Measurements from ENCODE around the gene ITGB6. TPM values are rescaled to one million over a fixed set of nuclear protein-coding genes. Genes with fewer than 3 reads are reported as not detected.

The ITGB6 gene
- total and polyA plus RNA-seq, 10 of the 15 experiments (the other 5 are each of a cell fraction or from before 2014, with no cell fraction given): 0.04 TPM; not detected in 9

GRCh38 chr2:160210599-160211138 lies 10.6 kb upstream of the ITGB6 start (continued):
- TF ChIP-seq ASH2L (IDR thresholded peaks at IDR 0.05; ENCODE audit: borderline replicate concordance, low read depth): no peak
- TF ChIP-seq MEF2A (IDR thresholded peaks at IDR 0.05; ENCODE audit: insufficient read depth, low read depth, low read length): 0 out of 2 replicates have a peak, but pooled peaks have one; percentile 54
- TF ChIP-seq, protein P1, sequence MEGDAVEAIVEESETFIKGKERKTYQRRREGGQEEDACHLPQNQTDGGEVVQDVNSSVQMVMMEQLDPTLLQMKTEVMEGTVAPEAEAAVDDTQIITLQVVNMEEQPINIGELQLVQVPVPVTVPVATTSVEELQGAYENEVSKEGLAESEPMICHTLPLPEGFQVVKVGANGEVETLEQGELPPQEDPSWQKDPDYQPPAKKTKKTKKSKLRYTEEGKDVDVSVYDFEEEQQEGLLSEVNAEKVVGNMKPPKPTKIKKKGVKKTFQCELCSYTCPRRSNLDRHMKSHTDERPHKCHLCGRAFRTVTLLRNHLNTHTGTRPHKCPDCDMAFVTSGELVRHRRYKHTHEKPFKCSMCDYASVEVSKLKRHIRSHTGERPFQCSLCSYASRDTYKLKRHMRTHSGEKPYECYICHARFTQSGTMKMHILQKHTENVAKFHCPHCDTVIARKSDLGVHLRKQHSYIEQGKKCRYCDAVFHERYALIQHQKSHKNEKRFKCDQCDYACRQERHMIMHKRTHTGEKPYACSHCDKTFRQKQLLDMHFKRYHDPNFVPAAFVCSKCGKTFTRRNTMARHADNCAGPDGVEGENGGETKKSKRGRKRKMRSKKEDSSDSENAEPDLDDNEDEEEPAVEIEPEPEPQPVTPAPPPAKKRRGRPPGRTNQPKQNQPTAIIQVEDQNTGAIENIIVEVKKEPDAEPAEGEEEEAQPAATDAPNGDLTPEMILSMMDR (IDR thresholded peaks at IDR 0.05 in 2 of 3, conservative IDR thresholded peaks at IDR 0.05 in 1 of 3; ENCODE audit: control insufficient read depth in 2 of 3, extremely low read depth in 1 of 3, insufficient read depth in 1 of 3, low read depth in 3 of 3, low read length in 3 of 3): peak; percentile 89 to 96 (median 95)
- peak; percentile 94 for TF ChIP-seq SMARCA5 (IDR thresholded peaks at IDR 0.05)
- peak; percentile 89 for TF ChIP-seq BCL11A (IDR thresholded peaks at IDR 0.05; ENCODE audit: low read depth, low read length)
- TF ChIP-seq NR2C1 (IDR thresholded peaks at IDR 0.05): no peak
- TF ChIP-seq, protein P2, sequence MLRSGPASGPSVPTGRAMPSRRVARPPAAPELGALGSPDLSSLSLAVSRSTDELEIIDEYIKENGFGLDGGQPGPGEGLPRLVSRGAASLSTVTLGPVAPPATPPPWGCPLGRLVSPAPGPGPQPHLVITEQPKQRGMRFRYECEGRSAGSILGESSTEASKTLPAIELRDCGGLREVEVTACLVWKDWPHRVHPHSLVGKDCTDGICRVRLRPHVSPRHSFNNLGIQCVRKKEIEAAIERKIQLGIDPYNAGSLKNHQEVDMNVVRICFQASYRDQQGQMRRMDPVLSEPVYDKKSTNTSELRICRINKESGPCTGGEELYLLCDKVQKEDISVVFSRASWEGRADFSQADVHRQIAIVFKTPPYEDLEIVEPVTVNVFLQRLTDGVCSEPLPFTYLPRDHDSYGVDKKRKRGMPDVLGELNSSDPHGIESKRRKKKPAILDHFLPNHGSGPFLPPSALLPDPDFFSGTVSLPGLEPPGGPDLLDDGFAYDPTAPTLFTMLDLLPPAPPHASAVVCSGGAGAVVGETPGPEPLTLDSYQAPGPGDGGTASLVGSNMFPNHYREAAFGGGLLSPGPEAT (IDR thresholded peaks at IDR 0.05; ENCODE audit: low read depth): peak; percentile 63; the same call in 1 of the 2 replicates
- TF ChIP-seq, protein P3, sequence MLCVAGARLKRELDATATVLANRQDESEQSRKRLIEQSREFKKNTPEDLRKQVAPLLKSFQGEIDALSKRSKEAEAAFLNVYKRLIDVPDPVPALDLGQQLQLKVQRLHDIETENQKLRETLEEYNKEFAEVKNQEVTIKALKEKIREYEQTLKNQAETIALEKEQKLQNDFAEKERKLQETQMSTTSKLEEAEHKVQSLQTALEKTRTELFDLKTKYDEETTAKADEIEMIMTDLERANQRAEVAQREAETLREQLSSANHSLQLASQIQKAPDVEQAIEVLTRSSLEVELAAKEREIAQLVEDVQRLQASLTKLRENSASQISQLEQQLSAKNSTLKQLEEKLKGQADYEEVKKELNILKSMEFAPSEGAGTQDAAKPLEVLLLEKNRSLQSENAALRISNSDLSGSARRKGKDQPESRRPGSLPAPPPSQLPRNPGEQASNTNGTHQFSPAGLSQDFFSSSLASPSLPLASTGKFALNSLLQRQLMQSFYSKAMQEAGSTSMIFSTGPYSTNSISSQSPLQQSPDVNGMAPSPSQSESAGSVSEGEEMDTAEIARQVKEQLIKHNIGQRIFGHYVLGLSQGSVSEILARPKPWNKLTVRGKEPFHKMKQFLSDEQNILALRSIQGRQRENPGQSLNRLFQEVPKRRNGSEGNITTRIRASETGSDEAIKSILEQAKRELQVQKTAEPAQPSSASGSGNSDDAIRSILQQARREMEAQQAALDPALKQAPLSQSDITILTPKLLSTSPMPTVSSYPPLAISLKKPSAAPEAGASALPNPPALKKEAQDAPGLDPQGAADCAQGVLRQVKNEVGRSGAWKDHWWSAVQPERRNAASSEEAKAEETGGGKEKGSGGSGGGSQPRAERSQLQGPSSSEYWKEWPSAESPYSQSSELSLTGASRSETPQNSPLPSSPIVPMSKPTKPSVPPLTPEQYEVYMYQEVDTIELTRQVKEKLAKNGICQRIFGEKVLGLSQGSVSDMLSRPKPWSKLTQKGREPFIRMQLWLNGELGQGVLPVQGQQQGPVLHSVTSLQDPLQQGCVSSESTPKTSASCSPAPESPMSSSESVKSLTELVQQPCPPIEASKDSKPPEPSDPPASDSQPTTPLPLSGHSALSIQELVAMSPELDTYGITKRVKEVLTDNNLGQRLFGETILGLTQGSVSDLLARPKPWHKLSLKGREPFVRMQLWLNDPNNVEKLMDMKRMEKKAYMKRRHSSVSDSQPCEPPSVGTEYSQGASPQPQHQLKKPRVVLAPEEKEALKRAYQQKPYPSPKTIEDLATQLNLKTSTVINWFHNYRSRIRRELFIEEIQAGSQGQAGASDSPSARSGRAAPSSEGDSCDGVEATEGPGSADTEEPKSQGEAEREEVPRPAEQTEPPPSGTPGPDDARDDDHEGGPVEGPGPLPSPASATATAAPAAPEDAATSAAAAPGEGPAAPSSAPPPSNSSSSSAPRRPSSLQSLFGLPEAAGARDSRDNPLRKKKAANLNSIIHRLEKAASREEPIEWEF (IDR thresholded peaks at IDR 0.05; ENCODE audit: insufficient replicate concordance, low read depth, low read length): no peak
- peak; percentile 88 for TF ChIP-seq IKZF1 (conservative IDR thresholded peaks at IDR 0.05)
- 0 out of 2 replicates have a peak, but pooled peaks have one; percentile 35 for TF ChIP-seq RCOR1 (conservative IDR thresholded peaks at IDR 0.05; ENCODE audit: low read depth, low read length)
- TF ChIP-seq, protein P4, sequence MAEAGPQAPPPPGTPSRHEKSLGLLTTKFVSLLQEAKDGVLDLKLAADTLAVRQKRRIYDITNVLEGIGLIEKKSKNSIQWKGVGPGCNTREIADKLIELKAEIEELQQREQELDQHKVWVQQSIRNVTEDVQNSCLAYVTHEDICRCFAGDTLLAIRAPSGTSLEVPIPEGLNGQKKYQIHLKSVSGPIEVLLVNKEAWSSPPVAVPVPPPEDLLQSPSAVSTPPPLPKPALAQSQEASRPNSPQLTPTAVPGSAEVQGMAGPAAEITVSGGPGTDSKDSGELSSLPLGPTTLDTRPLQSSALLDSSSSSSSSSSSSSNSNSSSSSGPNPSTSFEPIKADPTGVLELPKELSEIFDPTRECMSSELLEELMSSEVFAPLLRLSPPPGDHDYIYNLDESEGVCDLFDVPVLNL (IDR thresholded peaks at IDR 0.05; ENCODE audit: low read depth, low read length): no peak
- TF ChIP-seq ATF7 (IDR thresholded peaks at IDR 0.05; ENCODE audit: low read depth): peak; percentile 49; the same call in 1 of the 2 replicates
- TF ChIP-seq MLLT1 (IDR thresholded peaks at IDR 0.05): peak; percentile 50; the same call in 1 of the 2 replicates
- 0 out of 2 replicates have a peak, but pooled peaks have one; percentile 11 for TF ChIP-seq PML (IDR thresholded peaks at IDR 0.05; ENCODE audit: low read length)
- TF ChIP-seq RUNX3 (IDR thresholded peaks at IDR 0.05; ENCODE audit: low read length): peak; percentile 59
- no peak for TF ChIP-seq ELK1 (IDR thresholded peaks at IDR 0.05; ENCODE audit: low read depth, low read length)

All from GM12878 (cell line).